Brain microvascular endothelial cell (primary cell): ENCODE data around the gene SIRT4.

ENCODE experiments used
- DNase-seq: peaks from one replicate; pipeline ENCODE4 v3.0.0-alpha.2; 2020
- H3K27ac ChIP-seq: fragments of 250-450 bp; sonication (Bioruptor Pico); 2 replicates; pipeline ENCODE4 v1.5.1; 2020; ENCODE audit warnings: mild to moderate bottlenecking, moderate library complexity
- H3K27me3 ChIP-seq: fragments of 250-450 bp; sonication (Bioruptor Pico); replicated peaks from 2 replicates; pipeline ENCODE4 v1.5.1; 2020; ENCODE audit warnings: mild to moderate bottlenecking
- H3K36me3 ChIP-seq: fragments of 250-450 bp; sonication (Bioruptor Pico); replicated peaks from 2 replicates; pipeline ENCODE4 v1.5.1; 2020; ENCODE audit warnings: mild to moderate bottlenecking
- H3K4me3 ChIP-seq: 2 replicates; pipeline ENCODE4 v1.5.1; 2011; ENCODE audit warnings: low read depth, mild to moderate bottlenecking, control low read depth, low read length, moderate library complexity
- in situ Hi-C: cut with HindIII; loops from 2 replicates; pipeline ENCODE4 v1.10.0; 2017; ENCODE audit warnings: low sequenced_read_pairs, low pct_ligation_motif_present
- TF ChIP-seq, protein P1 (sequence below): IDR thresholded peaks from 2 replicates; pipeline ENCODE4 v1.5.1; 2011; ENCODE audit warnings: low read depth, mild to moderate bottlenecking, moderate library complexity, low read length, control low read depth, inconsistent platforms; ENCODE audit errors: missing control alignments

Gene SIRT4

DNA sequence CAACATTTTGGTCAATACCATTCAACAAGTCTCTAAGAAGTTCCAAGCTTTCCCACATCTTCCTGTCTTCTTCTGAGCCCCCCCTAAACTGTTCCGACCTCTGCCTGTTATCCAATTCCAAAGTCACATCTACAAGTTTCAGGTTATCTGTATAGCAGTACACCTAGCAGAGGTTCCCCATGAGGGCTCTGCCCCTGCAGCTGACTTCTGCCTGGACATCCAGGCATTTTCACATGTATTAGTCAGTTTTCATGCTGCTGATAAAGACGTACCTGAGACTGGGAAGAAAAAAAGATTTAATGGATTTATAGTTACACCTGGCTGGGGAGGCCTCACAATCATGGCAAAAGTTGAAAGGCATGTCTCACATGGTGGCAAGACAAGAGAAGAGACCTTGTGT is 35.6 kb downstream of the SIRT4 start:
- TF ChIP-seq, protein P1, sequence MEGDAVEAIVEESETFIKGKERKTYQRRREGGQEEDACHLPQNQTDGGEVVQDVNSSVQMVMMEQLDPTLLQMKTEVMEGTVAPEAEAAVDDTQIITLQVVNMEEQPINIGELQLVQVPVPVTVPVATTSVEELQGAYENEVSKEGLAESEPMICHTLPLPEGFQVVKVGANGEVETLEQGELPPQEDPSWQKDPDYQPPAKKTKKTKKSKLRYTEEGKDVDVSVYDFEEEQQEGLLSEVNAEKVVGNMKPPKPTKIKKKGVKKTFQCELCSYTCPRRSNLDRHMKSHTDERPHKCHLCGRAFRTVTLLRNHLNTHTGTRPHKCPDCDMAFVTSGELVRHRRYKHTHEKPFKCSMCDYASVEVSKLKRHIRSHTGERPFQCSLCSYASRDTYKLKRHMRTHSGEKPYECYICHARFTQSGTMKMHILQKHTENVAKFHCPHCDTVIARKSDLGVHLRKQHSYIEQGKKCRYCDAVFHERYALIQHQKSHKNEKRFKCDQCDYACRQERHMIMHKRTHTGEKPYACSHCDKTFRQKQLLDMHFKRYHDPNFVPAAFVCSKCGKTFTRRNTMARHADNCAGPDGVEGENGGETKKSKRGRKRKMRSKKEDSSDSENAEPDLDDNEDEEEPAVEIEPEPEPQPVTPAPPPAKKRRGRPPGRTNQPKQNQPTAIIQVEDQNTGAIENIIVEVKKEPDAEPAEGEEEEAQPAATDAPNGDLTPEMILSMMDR, result no peak
- in situ Hi-C loops, result no loop called here
- Histone ChIP-seq H3K27ac (no peak overlapping the region), H3K27me3 (no peaks in the 10 kb centered on the region), H3K4me3 (no peak overlapping the region), H3K36me3 (no peaks in the 10 kb centered on the region)
- no peak for DNase-seq

DNA sequence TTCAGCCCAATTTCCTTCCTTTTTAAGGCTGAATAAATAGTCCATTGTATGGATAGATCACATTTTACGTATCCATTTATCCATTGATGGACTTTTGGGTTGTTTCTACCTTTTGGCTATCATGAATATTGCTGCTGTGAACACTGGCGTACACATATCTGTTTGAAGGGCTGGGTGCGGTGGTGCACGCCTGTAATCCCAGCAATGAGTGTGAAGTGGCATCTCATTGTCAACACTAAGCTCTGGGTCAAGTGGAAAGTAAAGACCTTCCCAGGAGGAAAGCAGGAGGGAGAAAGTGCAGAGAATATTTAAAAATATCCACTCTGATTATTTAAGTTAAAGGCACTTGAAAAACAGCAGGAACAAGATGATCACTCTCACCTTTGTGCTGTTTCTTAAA is 37.1 kb downstream of the SIRT4 start:
- in situ Hi-C loops, result no loop called here

DNA sequence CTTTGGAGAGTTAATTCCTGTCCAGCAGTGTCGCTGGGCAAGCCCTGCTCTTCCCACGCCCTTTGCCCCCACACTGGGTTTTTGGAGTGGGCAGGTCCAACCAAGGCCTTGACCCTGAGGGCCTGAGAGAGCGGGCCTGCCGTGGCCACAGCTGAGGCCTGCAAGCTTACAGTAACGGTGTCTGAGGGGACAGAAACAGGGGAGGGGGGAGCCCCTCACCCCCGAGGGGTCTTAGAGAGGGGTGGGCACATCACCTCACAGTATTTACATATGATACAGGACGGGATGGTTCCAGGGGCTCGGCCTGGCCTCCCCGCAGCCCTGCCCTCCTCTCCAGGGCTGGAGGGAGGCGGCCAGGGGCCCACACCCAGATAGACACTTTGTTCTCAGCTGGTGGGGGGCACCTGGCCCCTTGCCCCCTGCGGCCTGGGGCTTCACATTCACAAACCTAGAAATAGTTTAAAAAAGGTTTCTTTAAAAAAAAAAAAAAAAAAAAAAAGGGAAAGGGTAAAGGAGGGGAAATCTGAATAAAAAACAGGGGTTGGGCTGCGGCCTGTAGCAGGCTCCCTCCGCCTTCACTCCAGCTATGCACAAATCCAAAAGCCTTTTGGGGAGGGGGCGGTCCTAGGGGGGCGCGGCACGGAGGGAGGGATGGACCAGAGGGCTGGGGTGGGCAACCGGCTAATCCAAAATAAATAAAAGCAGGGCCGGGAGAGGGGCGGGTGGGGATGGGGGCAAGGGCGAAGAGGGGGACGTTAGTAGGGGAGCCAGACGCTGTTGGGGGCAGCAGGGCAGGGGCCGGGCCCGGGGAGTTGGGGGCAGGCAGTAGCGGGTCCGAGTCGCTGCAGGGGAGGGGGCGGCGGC is 40.3 kb downstream of the SIRT4 start:
- H3K27me3 ChIP-seq, result no peaks in the 10 kb centered on the region
- in situ Hi-C loops, result no loop called here
- H3K36me3 ChIP-seq, result no peaks in the 10 kb centered on the region
- DNase-seq, result no peak
- no peak overlapping the region for H3K4me3 ChIP-seq
- TF ChIP-seq, protein P1, result no peak
- no peak overlapping the region for H3K27ac ChIP-seq

More for the DNA sequence above, 37.1 kb downstream of the SIRT4 start:
- TF ChIP-seq, protein P1, result no peak
- H3K36me3 ChIP-seq, result no peaks in the 10 kb centered on the region
- H3K27me3 ChIP-seq, result no peaks in the 10 kb centered on the region
- H3K4me3 ChIP-seq, result no peak overlapping the region
- H3K27ac ChIP-seq, result no peak overlapping the region
- no peak for DNase-seq

DNA sequence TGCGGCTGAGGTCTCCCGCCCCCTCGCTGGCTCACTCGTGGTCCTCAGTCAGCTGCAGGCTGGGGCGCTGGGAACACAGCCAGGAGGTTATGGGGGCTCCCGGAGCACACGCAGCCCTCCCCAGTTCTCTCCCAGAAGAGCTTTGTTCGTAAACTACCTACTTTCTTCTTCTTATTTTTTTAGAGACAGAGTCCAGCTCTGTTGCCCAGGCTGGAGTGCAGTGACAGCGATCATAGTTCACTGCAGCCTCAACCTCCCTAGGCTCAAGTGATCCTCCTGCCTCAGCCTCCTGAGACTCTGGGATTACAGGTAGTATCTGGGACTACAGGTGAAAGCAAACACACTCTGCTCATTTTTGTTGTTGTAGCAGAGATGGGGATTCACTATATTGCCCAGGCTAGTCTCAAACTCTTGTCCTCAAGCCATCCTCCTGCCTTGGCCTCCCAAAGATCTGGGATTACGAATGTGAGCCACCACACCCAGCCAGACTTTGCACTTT is 41.0 kb downstream of the SIRT4 start:
- Histone ChIP-seq H3K27me3 (no peaks in the 10 kb centered on the region), H3K27ac (no peak overlapping the region), H3K4me3 (no peak overlapping the region), H3K36me3 (no peaks in the 10 kb centered on the region)
- in situ Hi-C loops, result no loop called here
- no peak for DNase-seq
- TF ChIP-seq, protein P1, result no peak

DNA sequence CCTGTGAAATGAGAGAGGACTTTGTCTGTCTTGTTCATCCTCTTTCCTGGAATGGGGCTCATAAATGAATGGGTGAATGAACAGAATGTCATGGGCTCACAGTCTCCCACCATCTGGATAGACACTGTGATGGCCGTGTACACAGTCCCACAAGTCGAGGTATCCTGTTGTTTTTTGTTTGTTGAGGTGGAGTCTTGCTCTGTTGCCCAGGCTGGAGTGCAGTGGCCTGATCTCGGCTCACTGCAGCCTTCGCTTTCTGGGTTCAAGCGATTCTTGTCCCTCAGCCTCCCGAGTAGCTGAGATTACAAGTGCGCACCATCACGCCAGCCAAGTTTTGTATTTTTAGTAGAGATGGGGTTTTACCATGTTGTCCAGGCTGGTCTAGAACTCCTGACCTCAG is 41.6 kb downstream of the SIRT4 start:
- Histone ChIP-seq H3K4me3 (no peak overlapping the region), H3K27ac (no peak overlapping the region), H3K27me3 (no peaks in the 10 kb centered on the region), H3K36me3 (no peaks in the 10 kb centered on the region)
- TF ChIP-seq, protein P1, result no peak
- in situ Hi-C loops, result no loop called here
- no peak for DNase-seq

DNA sequence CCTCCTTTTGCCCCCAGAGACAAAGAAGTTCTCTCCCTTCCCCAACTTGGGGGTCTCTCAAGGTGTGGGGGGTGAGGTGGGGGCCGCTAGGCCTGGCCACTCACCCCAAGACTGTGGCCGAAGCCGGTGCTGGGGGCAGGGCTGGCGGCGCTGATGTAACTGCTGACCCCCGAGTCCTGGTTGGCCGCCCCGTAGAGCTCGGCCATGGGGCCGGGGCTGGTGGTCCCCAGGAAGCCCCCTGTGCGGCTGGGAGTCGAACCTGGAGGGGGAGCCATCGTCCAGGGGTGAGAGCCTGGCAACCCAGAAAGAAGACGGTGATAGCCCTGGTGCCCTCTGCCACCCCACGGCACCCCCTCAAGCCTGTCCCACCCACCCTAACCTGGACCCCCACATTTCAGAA is 43.9 kb downstream of the SIRT4 start:
- Histone ChIP-seq H3K36me3 (no peaks in the 10 kb centered on the region), H3K4me3 (no peak overlapping the region), H3K27me3 (no peaks in the 10 kb centered on the region), H3K27ac (no peak overlapping the region)
- in situ Hi-C loops, result no loop called here
- TF ChIP-seq, protein P1, result no peak
- DNase-seq, result no peak
